GM18858 (cell line): ENCODE data around the gene PPP1R3E.
A peak's percentile ranks its signal among the peaks of the same experiment; 100 is the strongest.

Source experiments
- ATAC-seq: cut with Tn5 transposase; IDR thresholded peaks from one replicate; pipeline ENCODE4 v1.9.1; 2021; ENCODE audit not compliant: unreplicated experiment

PPP1R3E gene

GRCh38 chr14:23322568-23323517, 20.2 kb upstream of the PPP1R3E start:
- ATAC-seq = no peak

- no peak for ATAC-seq
Measured at GRCh38 chr14:23321572-23322547, 19.2 kb upstream of the PPP1R3E start.

GRCh38 chr14:23320584-23321571, 18.2 kb upstream of the PPP1R3E start, which contains the start of gene PABPN1:
Gene PABPN1 (plus strand): TSS chr14:23321457. CDS start chr14:23321470, 13 bp downstream.
- ATAC-seq = peak; percentile 87

GRCh38 chr14:23319746-23320583, 17.3 kb upstream of the PPP1R3E start:
- no peak for ATAC-seq

DNA sequence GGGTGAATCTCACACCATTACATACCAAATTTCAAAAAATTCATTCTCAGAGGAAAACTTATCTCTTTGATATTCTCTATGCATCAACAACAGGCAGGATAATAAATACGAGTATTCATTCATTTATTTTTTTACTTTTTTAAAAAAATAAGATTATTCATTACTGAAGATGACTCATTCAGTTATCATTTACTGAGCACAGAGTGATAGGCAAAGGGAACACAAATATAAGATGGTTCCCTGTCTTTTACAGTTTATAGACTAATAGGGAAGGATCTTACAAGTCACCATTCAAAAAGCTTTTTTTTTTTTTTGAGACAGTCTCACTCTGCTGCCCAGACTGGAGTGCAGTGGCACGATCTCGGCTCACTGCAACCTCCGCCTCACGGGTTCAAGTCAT, 13.6 kb upstream of the PPP1R3E start:
- no peak for ATAC-seq

DNA sequence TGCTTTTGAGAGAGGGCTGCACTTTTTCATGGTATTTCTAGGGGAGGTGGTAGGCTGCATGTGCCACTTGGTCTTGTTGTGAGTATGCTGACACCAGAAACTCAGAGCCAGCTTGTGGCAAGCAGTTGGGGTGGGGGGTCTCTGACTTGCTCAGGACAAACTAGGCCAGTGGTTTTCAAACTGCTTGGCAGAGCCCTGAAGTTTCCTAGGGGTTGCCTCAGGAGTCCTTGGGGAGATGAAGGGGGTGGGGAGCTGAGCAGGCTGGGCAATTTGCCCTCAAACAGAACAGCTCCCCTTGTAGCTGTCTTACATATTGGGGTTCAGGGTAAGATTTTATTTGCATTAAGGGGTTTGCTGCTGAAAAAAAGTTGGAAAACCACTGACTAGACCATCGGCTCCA, 7.9 kb upstream of the PPP1R3E start:
- no peak for ATAC-seq

- ATAC-seq = no peak
Measured at GRCh38 chr14:23308721-23309445, 6.2 kb upstream of the PPP1R3E start.

DNA sequence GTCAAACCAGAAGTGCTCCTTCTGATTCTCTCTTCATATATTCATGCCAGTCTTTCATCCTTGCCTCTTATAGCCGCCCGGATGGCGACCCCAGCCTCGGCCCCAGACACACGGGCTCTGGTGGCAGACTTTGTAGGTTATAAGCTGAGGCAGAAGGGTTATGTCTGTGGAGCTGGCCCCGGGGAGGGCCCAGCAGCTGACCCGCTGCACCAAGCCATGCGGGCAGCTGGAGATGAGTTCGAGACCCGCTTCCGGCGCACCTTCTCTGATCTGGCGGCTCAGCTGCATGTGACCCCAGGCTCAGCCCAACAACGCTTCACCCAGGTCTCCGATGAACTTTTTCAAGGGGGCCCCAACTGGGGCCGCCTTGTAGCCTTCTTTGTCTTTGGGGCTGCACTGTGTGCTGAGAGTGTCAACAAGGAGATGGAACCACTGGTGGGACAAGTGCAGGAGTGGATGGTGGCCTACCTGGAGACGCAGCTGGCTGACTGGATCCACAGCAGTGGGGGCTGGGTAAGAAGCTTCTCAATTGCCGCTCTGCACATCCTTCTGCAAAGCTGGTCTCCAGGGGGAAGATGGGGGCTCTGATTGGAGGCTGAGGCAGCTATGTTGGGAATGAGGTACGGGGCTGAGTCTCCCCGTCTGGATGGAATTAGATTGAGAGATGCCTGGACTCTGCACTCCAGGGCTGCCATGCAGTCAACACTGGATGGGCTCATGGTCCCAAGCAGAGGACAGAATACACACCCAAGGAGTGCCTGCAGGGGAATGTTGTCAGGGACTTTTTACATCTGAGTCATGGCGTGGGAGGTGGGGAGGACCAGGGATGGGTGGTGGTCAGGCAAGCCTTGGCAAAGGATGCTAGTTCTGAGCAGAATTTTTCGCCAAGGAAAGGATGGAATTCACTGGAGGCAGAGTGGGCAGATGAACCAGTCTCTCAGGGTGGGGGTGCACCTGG, 5.3 kb upstream of the PPP1R3E start:
- ATAC-seq = no peak

- no peak for ATAC-seq
Measured at GRCh38 chr14:23307146-23307530, 4.5 kb upstream of the PPP1R3E start.

DNA sequence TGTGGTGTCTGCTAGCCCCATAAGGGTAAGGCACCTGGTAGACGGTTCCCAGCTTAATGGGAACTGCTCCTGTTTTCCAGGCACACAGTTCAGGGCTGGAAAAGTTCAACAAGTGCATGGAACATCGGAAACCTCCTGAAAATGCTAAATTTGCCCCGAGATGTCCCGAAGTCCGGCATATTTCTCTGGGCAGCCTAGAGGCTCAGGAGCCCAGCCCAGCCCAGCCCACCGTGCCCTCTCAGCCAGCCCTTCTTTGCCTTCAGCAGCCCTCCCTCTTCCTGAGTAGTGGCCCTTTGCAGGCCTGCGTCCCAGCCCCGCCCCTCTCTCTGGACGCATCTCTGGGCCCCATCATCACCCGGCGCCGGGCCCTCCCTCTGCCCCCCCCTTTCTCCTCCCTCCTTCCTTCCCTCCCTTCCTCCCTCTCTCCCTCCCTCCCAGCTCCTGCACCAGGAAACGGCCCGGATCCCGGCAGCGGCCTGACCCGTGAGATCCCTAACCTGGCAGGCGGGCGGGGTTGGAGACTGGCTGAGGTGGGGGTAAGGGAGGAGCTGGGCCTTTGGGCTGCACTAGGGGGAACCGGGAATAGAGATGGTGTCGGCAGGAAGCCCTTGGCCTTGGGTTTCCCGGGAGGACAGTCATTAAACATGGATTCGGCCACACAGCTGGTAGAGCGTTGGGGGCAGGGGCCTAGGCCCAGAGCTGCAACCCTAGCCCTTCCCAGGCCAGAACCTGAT, 3.9 kb upstream of the PPP1R3E start, which contains the start of gene BCL2L2:
Gene BCL2L2, plus strand, starts transcription at position 422 of the 734 bp plus-strand sequence. CDS start 935 bp downstream, outside the sequence.
- ATAC-seq = no peak

DNA sequence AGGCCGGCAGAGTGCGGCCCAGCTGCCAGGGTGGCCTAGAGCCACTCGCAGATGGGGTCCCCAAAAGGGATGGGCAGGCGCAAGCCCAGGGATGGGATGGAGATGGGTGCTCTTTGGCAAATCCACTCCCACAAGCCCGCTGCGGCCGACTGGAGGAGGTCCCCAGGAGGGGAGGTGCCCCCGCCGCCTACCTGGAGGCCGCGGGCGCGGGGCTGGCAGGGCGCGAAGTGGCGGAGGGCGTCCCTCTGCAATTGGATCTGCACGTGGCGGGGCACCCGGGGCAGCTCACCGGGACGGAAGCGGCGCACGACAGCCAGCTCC, 730 bp downstream of the PPP1R3E start:
- ATAC-seq = peak; percentile 4

GRCh38 chr14:23301288-23301968, 1.2 kb downstream of the PPP1R3E start:
- ATAC-seq = peak; percentile 67

DNA sequence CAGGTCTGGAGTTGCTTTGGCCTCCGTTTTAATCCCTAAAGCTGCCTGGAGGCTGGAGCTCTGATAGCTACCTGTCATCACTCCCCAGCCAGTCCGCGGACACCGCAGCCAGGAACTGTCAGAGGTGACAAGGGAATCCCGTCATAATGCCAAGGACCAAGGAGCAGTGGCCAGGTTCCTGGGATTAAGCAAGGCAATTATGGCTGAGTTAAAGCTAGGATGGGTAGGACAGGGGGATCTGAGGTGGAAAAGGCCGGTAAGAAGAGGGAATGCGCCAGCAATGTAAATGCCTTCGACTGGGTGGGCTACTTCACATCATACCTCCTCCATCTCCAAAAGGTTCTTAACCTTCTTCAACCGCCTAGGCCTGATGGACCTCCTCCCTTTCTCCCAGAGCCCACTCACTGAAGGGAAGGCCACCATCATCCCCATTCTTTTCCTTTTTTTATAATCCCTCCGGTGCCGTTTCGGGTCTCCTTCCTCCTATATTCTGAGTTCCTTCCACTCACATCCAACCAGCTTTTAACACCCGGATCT, 1.9 kb downstream of the PPP1R3E start:
- ATAC-seq = no peak

- ATAC-seq = no peak
Measured at GRCh38 chr14:23299986-23300686, 2.5 kb downstream of the PPP1R3E start.

GRCh38 chr14:23299211-23299957, 3.3 kb downstream of the PPP1R3E start:
- no peak for ATAC-seq
